HEK293T (cell line): Measurements from ENCODE around the gene PRPF6.

Experiments used
- BHLHE40 ChIP-seq: fragments of 450-650 bp; IDR thresholded peaks from 2 replicates; pipeline ENCODE4 v1.6.1; 2016; ENCODE audit warnings: mild to moderate bottlenecking, moderate library complexity, borderline replicate concordance
- SUZ12 ChIP-seq: fragments of 450-650 bp; IDR thresholded peaks from 2 replicates; pipeline ENCODE4 v1.6.1; 2016; ENCODE audit warnings: mild to moderate bottlenecking

DNA sequence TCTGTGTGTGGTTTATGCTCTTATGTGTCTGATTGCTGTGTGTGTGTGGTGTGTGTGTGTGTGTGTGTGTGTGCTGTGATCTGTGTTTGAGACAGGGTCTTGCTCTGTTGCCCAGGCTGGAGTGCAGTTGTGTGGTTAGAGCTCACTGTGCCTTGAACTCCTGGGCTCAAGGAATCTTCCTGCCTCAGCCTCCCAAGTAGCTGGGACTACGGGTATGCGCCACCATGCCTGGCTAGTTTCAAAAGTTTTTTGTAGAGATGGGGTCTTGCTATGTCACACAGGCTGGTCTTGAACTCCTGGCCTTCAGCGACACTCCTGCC lies 7.8 kb upstream of the PRPF6 start:
- TF ChIP-seq SUZ12 (no peak), BHLHE40 (no peak)
